K562 (cell line): ENCODE results near the gene PIGT. TPM values are rescaled to one million over a fixed set of nuclear protein-coding genes. Genes with fewer than 3 reads are reported as not detected.

Source experiments
- ARID1B ChIP-seq: fragments of 450-650 bp; IDR thresholded peaks from 2 replicates; pipeline ENCODE4 v1.6.1; 2016; ENCODE audit warnings: antibody characterized with exemption, mild to moderate bottlenecking, inconsistent platforms
- BRD4 ChIP-seq: fragments of 200-600 bp; sonication (generic); IDR thresholded peaks from 2 replicates; pipeline ENCODE4 v1.6.1; 2017; ENCODE audit warnings: inconsistent platforms
- C11orf30 ChIP-seq: fragments of 450-650 bp; IDR thresholded peaks from 2 replicates; pipeline ENCODE4 v1.6.1; 2016; ENCODE audit warnings: low read depth, mild to moderate bottlenecking
- OTX1 ChIP-seq: fragments of 450-650 bp; formaldehyde crosslinking; IDR thresholded peaks from 2 replicates; pipeline ENCODE4 v1.4.0; 2022; ENCODE audit warnings: mild to moderate bottlenecking
- PHF8 ChIP-seq: fragments of 200-600 bp; sonication (generic); IDR thresholded peaks from 2 replicates; pipeline ENCODE4 v1.6.1; 2012; ENCODE audit warnings: mixed run types, mild to moderate bottlenecking, inconsistent platforms, low read length, moderate library complexity, borderline replicate concordance
- RBM25 ChIP-seq: fragments of 200-400 bp; formaldehyde crosslinking; IDR thresholded peaks from 2 replicates; pipeline ENCODE4 v1.6.1; 2018; ENCODE audit warnings: low read length, low read depth, moderate library complexity; ENCODE audit not compliant: severe bottlenecking
- RFX7 ChIP-seq: fragments of 250-450 bp; sonication (Bioruptor Pico); IDR thresholded peaks from 2 replicates; pipeline ENCODE4 v1.5.1; 2021; ENCODE audit warnings: mild to moderate bottlenecking
- SMC3 ChIP-seq: conservative IDR thresholded peaks from 2 replicates; pipeline ENCODE4 v1.6.1; 2011; ENCODE audit warnings: low read depth, low read length, improper control_type of control experiment; ENCODE audit not compliant: insufficient read depth
- SOX6 ChIP-seq: fragments of 450-650 bp; IDR thresholded peaks from 2 replicates; pipeline ENCODE4 v1.6.1; 2014; ENCODE audit warnings: mild to moderate bottlenecking
- STAG1 ChIP-seq: sonication (generic); formaldehyde crosslinking; IDR thresholded peaks from 2 replicates; pipeline ENCODE4 v1.5.0; 2020; ENCODE audit warnings: missing genetic modification reagents, borderline replicate concordance
- TRIM24 ChIP-seq, 2 experiments: fragments of 450-650 bp; IDR thresholded peaks; 2 replicates each; pipeline ENCODE4 v1.6.1; 2016
- ZNF444 ChIP-seq: fragments of 250-450 bp; sonication (Bioruptor Pico); IDR thresholded peaks from 2 replicates; pipeline ENCODE4 v1.4.0; 2020; ENCODE audit warnings: mild to moderate bottlenecking, moderate library complexity
- polyA plus RNA-seq, 8 experiments: library from polyadenylated mRNA; depleted of rRNA in 4 of 8; stranded (reverse) in 5 of 8; unstranded in 3 of 8; fragments of >200 nt; fragmentation: Nextera tagmentation in 2 of 8; fragmentation: Illumina TruSeq in 1 of 8; extraction: Ambion mirVana in 2 of 8; extraction: Trizol in 1 of 8; gene quantifications; 2 replicates each; pipeline versions ENCODE4 v1.2.1 to v1.2.3, GENCODE V29; 2011 to 2014; ENCODE audit warnings: inconsistent platforms in 1 of 8, missing spikeins in 1 of 8
- total RNA-seq, 7 experiments: library from RNA; depleted of rRNA in 6 of 7; stranded (reverse); fragments of >200 nt in 6 of 7; fragmentation: Illumina TruSeq in 2 of 7; extraction: Trizol in 2 of 7; gene quantifications; 2 replicates each; pipeline versions ENCODE4 v1.2.1 to v1.2.3, GENCODE V29; 2011 to 2021; ENCODE audit warnings: low replicate concordance in 1 of 7
- TF ChIP-seq, protein P1 (sequence below): sonication (generic); formaldehyde crosslinking; IDR thresholded peaks from 2 replicates; pipeline ENCODE4 v1.8.0; 2023; ENCODE audit warnings: mild to moderate bottlenecking, missing genetic modification reagents
- TF ChIP-seq, protein P2 (sequence below), 3 experiments: fragments of 200-800 bp in 1 of 3; fragments of 250-450 bp in 1 of 3; fragments of 450-650 bp in 1 of 3; sonication (Bioruptor Pico) in 1 of 3; sonication (Bioruptor generic) in 1 of 3; formaldehyde crosslinking in 1 of 3; IDR thresholded peaks; 2 replicates each; pipeline versions ENCODE4 v1.6.1 to v1.8.0; 2016 to 2022; ENCODE audit warnings: mild to moderate bottlenecking in 2 of 3, missing genetic modification characterization in 2 of 3, missing compliant biosample characterization in 1 of 3, moderate library complexity in 1 of 3
- TF ChIP-seq, protein P3 (sequence below): conservative IDR thresholded peaks from 2 replicates; pipeline ENCODE4 v1.6.1; 2011; ENCODE audit warnings: low read depth, mild to moderate bottlenecking, low read length; ENCODE audit not compliant: control insufficient read depth
- TF ChIP-seq, protein P4 (sequence below), 2 experiments: fragments of 450-650 bp; conservative IDR thresholded peaks; 2 replicates each; pipeline ENCODE4 v1.6.1; 2017; ENCODE audit warnings: mild to moderate bottlenecking in 2 of 2, moderate library complexity in 2 of 2

PIGT gene
- total and polyA plus RNA-seq, 9 of the 15 experiments (the other 6 are each of a cell fraction or from before 2014, with no cell fraction given): 14.6 to 108 (median 46.9) TPM

DNA sequence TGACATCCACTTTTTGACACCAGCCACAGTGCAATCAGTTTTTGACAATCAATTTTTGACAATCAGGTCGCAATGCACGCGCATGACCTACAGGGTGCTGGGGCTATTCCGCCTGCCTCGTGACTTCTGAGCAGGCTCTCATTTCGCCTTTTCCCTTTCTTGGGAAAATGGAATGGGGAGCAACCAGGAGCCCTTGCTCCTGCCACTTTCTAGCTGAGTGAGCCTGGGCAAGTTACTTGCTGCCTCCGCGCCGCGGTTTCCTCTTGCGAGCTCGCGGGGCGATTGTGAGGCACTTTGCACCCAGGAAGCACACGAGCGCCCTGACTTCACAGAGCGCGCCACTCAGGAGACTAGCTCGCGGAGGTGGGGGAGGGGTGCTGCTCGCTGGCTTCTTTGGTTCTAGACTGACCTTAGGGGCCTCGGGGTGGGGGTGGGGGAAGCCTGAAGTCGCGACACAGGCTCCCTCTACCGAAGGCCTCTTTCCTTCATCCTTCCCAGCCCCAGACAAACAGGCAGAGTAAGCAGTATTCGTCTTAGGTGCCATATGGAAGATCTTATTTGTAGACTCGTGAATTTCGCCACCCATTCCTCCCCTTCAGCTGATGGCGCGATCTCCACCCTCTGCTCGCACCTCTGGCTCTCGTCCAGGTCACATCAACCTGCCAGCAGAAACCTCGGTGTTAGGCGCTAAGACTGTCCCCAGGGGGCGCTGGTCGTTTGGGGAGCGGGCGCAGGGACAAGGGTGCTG is 42.4 kb upstream of the PIGT start (continued):
- TF ChIP-seq, protein P1, sequence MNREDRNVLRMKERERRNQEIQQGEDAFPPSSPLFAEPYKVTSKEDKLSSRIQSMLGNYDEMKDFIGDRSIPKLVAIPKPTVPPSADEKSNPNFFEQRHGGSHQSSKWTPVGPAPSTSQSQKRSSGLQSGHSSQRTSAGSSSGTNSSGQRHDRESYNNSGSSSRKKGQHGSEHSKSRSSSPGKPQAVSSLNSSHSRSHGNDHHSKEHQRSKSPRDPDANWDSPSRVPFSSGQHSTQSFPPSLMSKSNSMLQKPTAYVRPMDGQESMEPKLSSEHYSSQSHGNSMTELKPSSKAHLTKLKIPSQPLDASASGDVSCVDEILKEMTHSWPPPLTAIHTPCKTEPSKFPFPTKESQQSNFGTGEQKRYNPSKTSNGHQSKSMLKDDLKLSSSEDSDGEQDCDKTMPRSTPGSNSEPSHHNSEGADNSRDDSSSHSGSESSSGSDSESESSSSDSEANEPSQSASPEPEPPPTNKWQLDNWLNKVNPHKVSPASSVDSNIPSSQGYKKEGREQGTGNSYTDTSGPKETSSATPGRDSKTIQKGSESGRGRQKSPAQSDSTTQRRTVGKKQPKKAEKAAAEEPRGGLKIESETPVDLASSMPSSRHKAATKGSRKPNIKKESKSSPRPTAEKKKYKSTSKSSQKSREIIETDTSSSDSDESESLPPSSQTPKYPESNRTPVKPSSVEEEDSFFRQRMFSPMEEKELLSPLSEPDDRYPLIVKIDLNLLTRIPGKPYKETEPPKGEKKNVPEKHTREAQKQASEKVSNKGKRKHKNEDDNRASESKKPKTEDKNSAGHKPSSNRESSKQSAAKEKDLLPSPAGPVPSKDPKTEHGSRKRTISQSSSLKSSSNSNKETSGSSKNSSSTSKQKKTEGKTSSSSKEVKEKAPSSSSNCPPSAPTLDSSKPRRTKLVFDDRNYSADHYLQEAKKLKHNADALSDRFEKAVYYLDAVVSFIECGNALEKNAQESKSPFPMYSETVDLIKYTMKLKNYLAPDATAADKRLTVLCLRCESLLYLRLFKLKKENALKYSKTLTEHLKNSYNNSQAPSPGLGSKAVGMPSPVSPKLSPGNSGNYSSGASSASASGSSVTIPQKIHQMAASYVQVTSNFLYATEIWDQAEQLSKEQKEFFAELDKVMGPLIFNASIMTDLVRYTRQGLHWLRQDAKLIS (CRISPR knock-in tag): 0 out of 2 replicates have a peak, but pooled peaks have one; percentile 31
- TF ChIP-seq TRIM24 (IDR thresholded peaks at IDR 0.05) (peak; percentile 51 to 67; a peak in 2 of 4 replicates), SOX6 (peak; percentile 50; the same call in 1 of the 2 replicates), ZNF444 (CRISPR knock-in tag) (no peak), C11orf30 (peak; percentile 57), STAG1 (CRISPR knock-in tag) (0 out of 2 replicates have a peak, but pooled peaks have one; percentile 20), PHF8 (peak; percentile 31; the same call in 1 of the 2 replicates), OTX1 (CRISPR knock-in tag) (peak; percentile 82), BRD4 (no peak), SMC3 (peak; percentile 89), RBM25 (no peak), RFX7 (no peak), ARID1B (peak; percentile 56)
- TF ChIP-seq, protein P2, sequence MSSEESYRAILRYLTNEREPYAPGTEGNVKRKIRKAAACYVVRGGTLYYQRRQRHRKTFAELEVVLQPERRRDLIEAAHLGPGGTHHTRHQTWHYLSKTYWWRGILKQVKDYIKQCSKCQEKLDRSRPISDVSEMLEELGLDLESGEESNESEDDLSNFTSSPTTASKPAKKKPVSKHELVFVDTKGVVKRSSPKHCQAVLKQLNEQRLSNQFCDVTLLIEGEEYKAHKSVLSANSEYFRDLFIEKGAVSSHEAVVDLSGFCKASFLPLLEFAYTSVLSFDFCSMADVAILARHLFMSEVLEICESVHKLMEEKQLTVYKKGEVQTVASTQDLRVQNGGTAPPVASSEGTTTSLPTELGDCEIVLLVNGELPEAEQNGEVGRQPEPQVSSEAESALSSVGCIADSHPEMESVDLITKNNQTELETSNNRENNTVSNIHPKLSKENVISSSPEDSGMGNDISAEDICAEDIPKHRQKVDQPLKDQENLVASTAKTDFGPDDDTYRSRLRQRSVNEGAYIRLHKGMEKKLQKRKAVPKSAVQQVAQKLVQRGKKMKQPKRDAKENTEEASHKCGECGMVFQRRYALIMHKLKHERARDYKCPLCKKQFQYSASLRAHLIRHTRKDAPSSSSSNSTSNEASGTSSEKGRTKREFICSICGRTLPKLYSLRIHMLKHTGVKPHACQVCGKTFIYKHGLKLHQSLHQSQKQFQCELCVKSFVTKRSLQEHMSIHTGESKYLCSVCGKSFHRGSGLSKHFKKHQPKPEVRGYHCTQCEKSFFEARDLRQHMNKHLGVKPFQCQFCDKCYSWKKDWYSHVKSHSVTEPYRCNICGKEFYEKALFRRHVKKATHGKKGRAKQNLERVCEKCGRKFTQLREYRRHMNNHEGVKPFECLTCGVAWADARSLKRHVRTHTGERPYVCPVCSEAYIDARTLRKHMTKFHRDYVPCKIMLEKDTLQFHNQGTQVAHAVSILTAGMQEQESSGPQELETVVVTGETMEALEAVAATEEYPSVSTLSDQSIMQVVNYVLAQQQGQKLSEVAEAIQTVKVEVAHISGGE (CRISPR knock-in tag; IDR thresholded peaks at IDR 0.05): no peak
- TF ChIP-seq, protein P3, sequence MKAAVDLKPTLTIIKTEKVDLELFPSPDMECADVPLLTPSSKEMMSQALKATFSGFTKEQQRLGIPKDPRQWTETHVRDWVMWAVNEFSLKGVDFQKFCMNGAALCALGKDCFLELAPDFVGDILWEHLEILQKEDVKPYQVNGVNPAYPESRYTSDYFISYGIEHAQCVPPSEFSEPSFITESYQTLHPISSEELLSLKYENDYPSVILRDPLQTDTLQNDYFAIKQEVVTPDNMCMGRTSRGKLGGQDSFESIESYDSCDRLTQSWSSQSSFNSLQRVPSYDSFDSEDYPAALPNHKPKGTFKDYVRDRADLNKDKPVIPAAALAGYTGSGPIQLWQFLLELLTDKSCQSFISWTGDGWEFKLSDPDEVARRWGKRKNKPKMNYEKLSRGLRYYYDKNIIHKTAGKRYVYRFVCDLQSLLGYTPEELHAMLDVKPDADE: no peak
- TF ChIP-seq, protein P4, sequence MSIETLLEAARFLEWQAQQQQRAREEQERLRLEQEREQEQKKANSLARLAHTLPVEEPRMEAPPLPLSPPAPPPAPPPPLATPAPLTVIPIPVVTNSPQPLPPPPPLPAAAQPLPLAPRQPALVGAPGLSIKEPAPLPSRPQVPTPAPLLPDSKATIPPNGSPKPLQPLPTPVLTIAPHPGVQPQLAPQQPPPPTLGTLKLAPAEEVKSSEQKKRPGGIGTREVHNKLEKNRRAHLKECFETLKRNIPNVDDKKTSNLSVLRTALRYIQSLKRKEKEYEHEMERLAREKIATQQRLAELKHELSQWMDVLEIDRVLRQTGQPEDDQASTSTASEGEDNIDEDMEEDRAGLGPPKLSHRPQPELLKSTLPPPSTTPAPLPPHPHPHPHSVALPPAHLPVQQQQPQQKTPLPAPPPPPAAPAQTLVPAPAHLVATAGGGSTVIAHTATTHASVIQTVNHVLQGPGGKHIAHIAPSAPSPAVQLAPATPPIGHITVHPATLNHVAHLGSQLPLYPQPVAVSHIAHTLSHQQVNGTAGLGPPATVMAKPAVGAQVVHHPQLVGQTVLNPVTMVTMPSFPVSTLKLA (conservative IDR thresholded peaks at IDR 0.05): peak in 1 of 2 experiments; percentile 44; a peak in 3 of 4 replicates
